Mesothelial cell of epicardium (in vitro differentiated cells): ENCODE results near the gene PSG5. TPM values are rescaled to one million over a fixed set of nuclear protein-coding genes. Genes with fewer than 3 reads are reported as not detected.
"Not testable (repeated sequence)": the region's sequence is repeated elsewhere in the genome, so short reads cannot be mapped to it uniquely, and the experiment has no call there.

Experiments used
- DNase-seq, 2 experiments: peaks; one replicate each; pipeline ENCODE4 v3.0.0; 2021; ENCODE audit warnings: low spot score in 2 of 2; ENCODE audit not compliant: unreplicated experiment in 2 of 2
- H3K27ac Mint-ChIP-seq: 2 replicates; pipeline ENCODE4 v1.8.0; 2021; ENCODE audit warnings: mixed read lengths
- H3K27me3 Mint-ChIP-seq: 2 replicates; pipeline ENCODE4 v1.8.0; 2021; ENCODE audit warnings: low read depth, mixed read lengths
- H3K36me3 Mint-ChIP-seq: 2 replicates; pipeline ENCODE4 v1.8.0; 2021; ENCODE audit warnings: mixed read lengths
- H3K4me1 Mint-ChIP-seq: 2 replicates; pipeline ENCODE4 v1.8.0; 2021; ENCODE audit warnings: mixed read lengths
- H3K4me3 Mint-ChIP-seq: 2 replicates; pipeline ENCODE4 v1.8.0; 2021; ENCODE audit warnings: mild to moderate bottlenecking, moderate library complexity, mixed read lengths
- H3K9me3 Mint-ChIP-seq: 2 replicates; pipeline ENCODE4 v1.8.0; 2021; ENCODE audit warnings: mixed read lengths
- CTCF ChIP-seq: fragments of 200-600 bp; sonication (generic); IDR thresholded peaks from one replicate; pipeline ENCODE4 v1.5.0; 2021; ENCODE audit warnings: antibody characterized with exemption; ENCODE audit not compliant: unreplicated experiment
- total RNA-seq: library from RNA; stranded (reverse); gene quantifications from 3 replicates; pipeline ENCODE4 v1.2.1, GENCODE V29; 2021

Gene PSG5
- total RNA-seq, 1 donor from 2014 or later = not detected

GRCh38 chr19:43132696-43133095 is 53.6 kb downstream of the PSG5 start:
- DNase-seq = no peak
- Mint-ChIP-seq H3K9me3 (peaks cover 75% of the 10 kb centered on the region), H3K4me3 (no peak overlapping the region), H3K27ac (no peak overlapping the region), H3K4me1 (no peaks in the 10 kb centered on the region), H3K36me3 (no peaks in the 10 kb centered on the region), H3K27me3 (no peaks in the 10 kb centered on the region)
- TF ChIP-seq CTCF = no peak

- H3K27me3 Mint-ChIP-seq, H3K4me1 Mint-ChIP-seq, H3K4me3 Mint-ChIP-seq, H3K27ac Mint-ChIP-seq, DNase-seq, H3K36me3 Mint-ChIP-seq: not testable (repeated sequence)
- peaks cover 75% of the 10 kb centered on the region for H3K9me3 Mint-ChIP-seq
Observed at GRCh38 chr19:43131281-43131842, 55.0 kb downstream of the PSG5 start.

GRCh38 chr19:43129197-43129596 is 57.1 kb downstream of the PSG5 start:
- H3K27me3 Mint-ChIP-seq, H3K4me3 Mint-ChIP-seq, H3K27ac Mint-ChIP-seq, DNase-seq, H3K4me1 Mint-ChIP-seq, H3K36me3 Mint-ChIP-seq: not testable (repeated sequence)
- H3K9me3 Mint-ChIP-seq = peaks cover 68% of the 10 kb centered on the region

GRCh38 chr19:43127336-43127735 is 59.0 kb downstream of the PSG5 start:
- not testable (repeated sequence) for H3K36me3 Mint-ChIP-seq, H3K27me3 Mint-ChIP-seq, H3K4me1 Mint-ChIP-seq, H3K27ac Mint-ChIP-seq, H3K4me3 Mint-ChIP-seq, DNase-seq
- H3K9me3 Mint-ChIP-seq = peaks cover 65% of the 10 kb centered on the region

- Mint-ChIP-seq H3K9me3 (peaks cover 71% of the 10 kb centered on the region), H3K4me1 (no peaks in the 10 kb centered on the region), H3K27me3 (no peaks in the 10 kb centered on the region), H3K36me3 (no peaks in the 10 kb centered on the region), H3K4me3 (no peak overlapping the region), H3K27ac (no peak overlapping the region)
- no peak for TF ChIP-seq CTCF
- no peak for DNase-seq
Observed at GRCh38 chr19:43126720-43127119, 59.6 kb downstream of the PSG5 start.

GRCh38 chr19:43124360-43124759 is 62.0 kb downstream of the PSG5 start:
- TF ChIP-seq CTCF = no peak
- no peak overlapping the region for H3K27ac Mint-ChIP-seq
- no peak overlapping the region for H3K4me3 Mint-ChIP-seq
- peaks cover 67% of the 10 kb centered on the region for H3K9me3 Mint-ChIP-seq
- H3K36me3 Mint-ChIP-seq = no peaks in the 10 kb centered on the region
- H3K27me3 Mint-ChIP-seq = no peaks in the 10 kb centered on the region
- no peaks in the 10 kb centered on the region for H3K4me1 Mint-ChIP-seq
- no peak for DNase-seq

- not testable (repeated sequence) for H3K4me3 Mint-ChIP-seq, H3K36me3 Mint-ChIP-seq, H3K27me3 Mint-ChIP-seq, H3K27ac Mint-ChIP-seq, H3K4me1 Mint-ChIP-seq, DNase-seq
- peaks cover 63% of the 10 kb centered on the region for H3K9me3 Mint-ChIP-seq
Observed at GRCh38 chr19:43120433-43121026, 65.8 kb downstream of the PSG5 start.

GRCh38 chr19:43119526-43119925 is 66.8 kb downstream of the PSG5 start:
- H3K27me3 Mint-ChIP-seq, H3K4me1 Mint-ChIP-seq, H3K4me3 Mint-ChIP-seq, DNase-seq, H3K27ac Mint-ChIP-seq, H3K36me3 Mint-ChIP-seq: not testable (repeated sequence)
- H3K9me3 Mint-ChIP-seq = peaks cover 61% of the 10 kb centered on the region

Other genes starting within 250 kb of the PSG5 start
- gene PSG7, start 249.3 kb downstream of the PSG5 start, total RNA-seq = not detected in 3 replicates
- gene PSG11, start 160.1 kb downstream of the PSG5 start, total RNA-seq = not detected in 3 replicates
- not detected in 3 replicates for gene PSG2, start 103.8 kb downstream of the PSG5 start, total RNA-seq
- gene PSG4, start 19.1 kb upstream of the PSG5 start, total RNA-seq = not detected in 3 replicates
- gene PSG9, start 83.0 kb upstream of the PSG5 start, total RNA-seq = not detected in 3 replicates
- not detected in 3 replicates for gene CD177, start 167.2 kb upstream of the PSG5 start, total RNA-seq
- not detected in 3 replicates for gene TEX101, start 228.4 kb upstream of the PSG5 start, total RNA-seq